Astrocyte (in vitro differentiated cells and primary cell): ENCODE data around the gene CHST13.

ENCODE experiments used
- CTCF ChIP-seq: IDR thresholded peaks from 2 replicates; pipeline ENCODE4 v1.5.1; 2011; ENCODE audit warnings: low read depth, mild to moderate bottlenecking, inconsistent platforms, low read length, moderate library complexity; ENCODE audit not compliant: insufficient read depth
- EZH2 ChIP-seq: IDR thresholded peaks from 2 replicates; pipeline ENCODE4 v1.6.1; 2012; ENCODE audit warnings: mild to moderate bottlenecking, low read length, inconsistent platforms; ENCODE audit not compliant: insufficient read depth

GRCh38 chr3:126483321-126483761 lies 40.6 kb upstream of the CHST13 start:
- TF ChIP-seq CTCF (no peak), EZH2 (no peak)
